OCI-LY3 (cell line): ENCODE data around the gene BANP.
"Not testable (repeated sequence)": the region's sequence is repeated elsewhere in the genome, so short reads cannot be mapped to it uniquely, and the experiment has no call there.

Experiments
- H2AFZ ChIP-seq: fragments of 200-600, 300-600 bp; shearing (Covaris generic); 2 replicates; pipeline ENCODE4 v1.6.0; 2014; ENCODE audit warnings: antibody characterized with exemption, low read depth, low read length
- H3K27ac ChIP-seq: fragments of 200-600, 300-600 bp; sonication (generic); 2 replicates; pipeline ENCODE4 v1.5.1; 2014; ENCODE audit warnings: mild to moderate bottlenecking, low read length, moderate library complexity, mixed read lengths
- H3K27me3 ChIP-seq: fragments of 200-600, 300-600 bp; sonication (generic); 2 replicates; pipeline ENCODE4 v1.6.1; 2014; ENCODE audit warnings: low read depth, low read length, mixed read lengths
- H3K36me3 ChIP-seq: fragments of 200-600, 300-600 bp; sonication (generic); replicated peaks from 2 replicates; pipeline ENCODE3; 2014; ENCODE audit warnings: low read depth, low read length, mixed read lengths
- H3K4me1 ChIP-seq: fragments of 300-600, 200-600 bp; sonication (generic); 2 replicates; pipeline ENCODE4 v1.6.1; 2014; ENCODE audit warnings: low read length, mixed read lengths
- H3K4me2 ChIP-seq: fragments of 200-600, 300-600 bp; sonication (generic); 2 replicates; pipeline ENCODE4 v1.6.1; 2014; ENCODE audit warnings: low read length, mixed read lengths
- H3K4me3 ChIP-seq: fragments of 300-600, 200-600 bp; sonication (generic); 2 replicates; pipeline ENCODE4 v1.5.1; 2014; ENCODE audit warnings: antibody characterized with exemption, mild to moderate bottlenecking, low read length, moderate library complexity
- H3K79me2 ChIP-seq: fragments of 300-600, 200-600 bp; shearing (Covaris generic); 2 replicates; pipeline ENCODE4 v1.6.1; 2014; ENCODE audit warnings: mild to moderate bottlenecking, low read length, mixed read lengths
- H3K9ac ChIP-seq: fragments of 300-600, 200-600 bp; shearing (Covaris generic); 2 replicates; pipeline ENCODE4 v1.6.0; 2014; ENCODE audit warnings: mild to moderate bottlenecking, low read length, moderate library complexity
- H3K9me3 ChIP-seq: fragments of 200-600, 300-600 bp; shearing (Covaris generic); 2 replicates; pipeline ENCODE4 v1.6.1; 2014; ENCODE audit warnings: low read length, mixed read lengths; ENCODE audit not compliant: insufficient read depth
- H4K20me1 ChIP-seq: fragments of 200-600, 300-600 bp; sonication (generic); 2 replicates; pipeline ENCODE4 v1.6.1; 2016; ENCODE audit warnings: low read length, mixed read lengths; ENCODE audit not compliant: insufficient read depth

Gene BANP

DNA sequence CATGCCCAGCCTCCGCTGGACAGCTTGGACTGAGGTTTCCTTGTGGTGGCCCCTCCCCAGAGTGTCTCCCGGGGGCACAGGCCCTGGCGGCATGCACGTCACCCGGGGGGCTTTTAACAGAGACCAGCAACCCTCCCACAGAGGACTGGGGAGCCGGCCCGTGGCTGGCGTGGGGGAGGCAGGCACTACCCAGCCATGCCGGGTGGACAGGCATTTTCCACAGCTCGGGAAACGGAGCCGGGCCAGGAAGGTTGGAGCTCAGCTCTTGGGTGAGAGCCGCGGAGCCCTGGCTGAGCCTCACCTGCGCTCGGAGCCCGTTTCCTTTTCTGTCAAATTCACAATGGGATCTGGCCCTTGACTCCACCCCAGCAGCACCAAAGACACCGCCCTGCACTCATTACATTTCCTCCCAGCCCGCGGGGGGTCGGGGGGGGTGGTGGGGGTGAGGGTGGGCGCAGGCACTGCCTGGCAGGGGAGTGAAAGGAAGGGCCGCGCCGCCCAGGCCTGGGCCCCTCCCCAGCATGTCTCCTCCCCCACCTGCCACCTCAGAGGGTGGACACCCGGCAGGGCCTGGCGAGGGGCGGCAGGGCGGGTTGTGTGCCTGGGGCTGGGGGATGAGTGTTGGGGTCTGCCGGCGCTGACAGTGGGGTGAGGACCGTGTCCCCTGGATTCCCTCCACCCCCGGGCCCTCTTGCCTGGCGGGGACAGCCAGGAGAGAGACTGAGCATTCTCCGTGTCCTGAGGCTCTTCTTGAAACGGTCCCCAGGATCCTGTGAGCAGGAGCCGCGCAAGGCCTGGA lies 139.3 kb downstream of the BANP start:
- not testable (repeated sequence) for H3K4me1 ChIP-seq, H3K9me3 ChIP-seq, H3K4me2 ChIP-seq, H2AFZ ChIP-seq, H3K9ac ChIP-seq, H4K20me1 ChIP-seq, H3K27ac ChIP-seq, H3K36me3 ChIP-seq, H3K79me2 ChIP-seq, H3K4me3 ChIP-seq, H3K27me3 ChIP-seq

- H2AFZ ChIP-seq, H3K4me2 ChIP-seq, H3K79me2 ChIP-seq, H3K9me3 ChIP-seq, H3K36me3 ChIP-seq, H3K27me3 ChIP-seq, H3K4me1 ChIP-seq, H3K9ac ChIP-seq, H4K20me1 ChIP-seq, H3K27ac ChIP-seq, H3K4me3 ChIP-seq: not testable (repeated sequence)
These were observed 140.2 kb downstream of the BANP start for GRCh38 chr16:88091221-88091971.

DNA sequence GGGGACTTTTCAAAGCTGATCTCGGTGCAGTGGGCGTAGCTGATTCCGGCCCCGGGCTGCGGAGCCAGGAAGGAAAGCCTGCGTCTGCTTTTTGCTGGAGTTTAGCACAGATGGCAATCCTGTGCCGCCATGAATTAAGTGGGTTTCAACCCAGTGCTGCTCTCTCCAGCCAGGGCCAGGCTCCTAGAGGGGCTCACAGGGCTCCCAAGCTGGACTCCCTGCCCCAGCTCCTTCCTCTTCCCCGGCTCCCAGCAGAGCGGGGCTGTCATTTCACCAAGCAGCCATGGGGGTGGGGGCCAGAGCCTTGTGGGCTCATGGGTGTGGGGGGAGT lies 140.7 kb downstream of the BANP start:
- H3K4me3 ChIP-seq, H2AFZ ChIP-seq, H4K20me1 ChIP-seq, H3K9ac ChIP-seq, H3K9me3 ChIP-seq, H3K27ac ChIP-seq, H3K4me1 ChIP-seq, H3K27me3 ChIP-seq, H3K36me3 ChIP-seq, H3K79me2 ChIP-seq, H3K4me2 ChIP-seq: not testable (repeated sequence)

- not testable (repeated sequence) for H4K20me1 ChIP-seq, H3K4me3 ChIP-seq, H3K27ac ChIP-seq, H3K4me1 ChIP-seq, H3K79me2 ChIP-seq, H3K27me3 ChIP-seq, H3K36me3 ChIP-seq, H3K9me3 ChIP-seq, H2AFZ ChIP-seq, H3K4me2 ChIP-seq, H3K9ac ChIP-seq
These were observed 141.7 kb downstream of the BANP start for GRCh38 chr16:88092791-88093555.

- not testable (repeated sequence) for H3K4me1 ChIP-seq, H3K4me3 ChIP-seq, H4K20me1 ChIP-seq, H3K27me3 ChIP-seq, H3K79me2 ChIP-seq, H3K36me3 ChIP-seq, H3K9ac ChIP-seq, H3K27ac ChIP-seq, H3K4me2 ChIP-seq, H3K9me3 ChIP-seq, H2AFZ ChIP-seq
These were observed 142.5 kb downstream of the BANP start for GRCh38 chr16:88093556-88094252.

- H3K4me2 ChIP-seq, H3K27ac ChIP-seq, H4K20me1 ChIP-seq, H3K79me2 ChIP-seq, H2AFZ ChIP-seq, H3K4me3 ChIP-seq, H3K27me3 ChIP-seq, H3K9ac ChIP-seq, H3K9me3 ChIP-seq, H3K36me3 ChIP-seq, H3K4me1 ChIP-seq: not testable (repeated sequence)
These were observed 143.0 kb downstream of the BANP start for GRCh38 chr16:88094253-88094575.

GRCh38 chr16:88094900-88095299 lies 143.7 kb downstream of the BANP start:
- H3K36me3 ChIP-seq, H4K20me1 ChIP-seq, H2AFZ ChIP-seq, H3K79me2 ChIP-seq, H3K27ac ChIP-seq, H3K9ac ChIP-seq, H3K4me3 ChIP-seq, H3K4me2 ChIP-seq, H3K9me3 ChIP-seq, H3K4me1 ChIP-seq, H3K27me3 ChIP-seq: not testable (repeated sequence)

GRCh38 chr16:88096659-88097058 lies 145.4 kb downstream of the BANP start:
- not testable (repeated sequence) for H3K4me1 ChIP-seq, H3K27ac ChIP-seq, H3K9ac ChIP-seq, H3K4me3 ChIP-seq, H3K27me3 ChIP-seq, H2AFZ ChIP-seq, H3K36me3 ChIP-seq, H3K4me2 ChIP-seq, H3K9me3 ChIP-seq, H4K20me1 ChIP-seq, H3K79me2 ChIP-seq
